Dendritic cell treated with granulocyte-macrophage colony-stimulating factor and Interleukin-4, amounts not matched to agents 40 ng/mL and 50 ng/mL, for 4 days (primary cell): Measurements from ENCODE around the gene TRAK2.

ENCODE experiments used
- H3K27ac Mint-ChIP-seq: one replicate; pipeline ENCODE4 v1.8.0; 2022; ENCODE audit warnings: mild to moderate bottlenecking, mixed read lengths
- H3K27me3 Mint-ChIP-seq: one replicate; pipeline ENCODE4 v1.8.0; 2022; ENCODE audit warnings: mild to moderate bottlenecking, mixed read lengths
- H3K36me3 Mint-ChIP-seq: one replicate; pipeline ENCODE4 v1.8.0; 2022; ENCODE audit warnings: low read depth, mixed read lengths
- H3K4me1 Mint-ChIP-seq: one replicate; pipeline ENCODE4 v1.8.0; 2022; ENCODE audit warnings: low read depth, mixed read lengths
- H3K4me3 Mint-ChIP-seq: one replicate; pipeline ENCODE4 v1.8.0; 2022; ENCODE audit warnings: mild to moderate bottlenecking, moderate library complexity, mixed read lengths
- H3K9me3 Mint-ChIP-seq: one replicate; pipeline ENCODE4 v1.8.0; 2022; ENCODE audit warnings: mixed read lengths
- intact Hi-C: fragments of 100-400 bp; cut with micrococcal nuclease; formaldehyde crosslinking; loops from one replicate; pipeline ENCODE4 v1.15.0; 2022

TRAK2 gene

DNA sequence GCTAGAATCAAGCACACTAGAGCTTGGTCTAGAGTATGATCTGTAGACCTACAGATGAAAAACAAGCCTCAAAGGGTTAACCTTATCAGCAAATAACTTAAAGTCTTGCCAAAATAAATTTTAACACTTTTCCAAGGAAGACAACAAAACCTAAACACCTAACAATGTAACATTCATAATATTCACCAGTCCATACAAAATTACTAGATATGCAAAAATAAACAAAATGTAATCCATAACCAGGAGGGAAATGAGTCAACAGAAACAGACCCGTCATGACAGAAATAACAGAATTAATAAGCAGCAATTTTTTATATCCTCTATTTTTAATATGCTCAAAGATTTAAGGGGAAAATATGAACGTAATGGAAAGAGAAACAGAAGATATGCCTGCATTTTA lies 36.1 kb downstream of the TRAK2 start:
- intact Hi-C loops: no loop called here
- H3K4me1 Mint-ChIP-seq: no peaks in the 10 kb centered on the region

DNA sequence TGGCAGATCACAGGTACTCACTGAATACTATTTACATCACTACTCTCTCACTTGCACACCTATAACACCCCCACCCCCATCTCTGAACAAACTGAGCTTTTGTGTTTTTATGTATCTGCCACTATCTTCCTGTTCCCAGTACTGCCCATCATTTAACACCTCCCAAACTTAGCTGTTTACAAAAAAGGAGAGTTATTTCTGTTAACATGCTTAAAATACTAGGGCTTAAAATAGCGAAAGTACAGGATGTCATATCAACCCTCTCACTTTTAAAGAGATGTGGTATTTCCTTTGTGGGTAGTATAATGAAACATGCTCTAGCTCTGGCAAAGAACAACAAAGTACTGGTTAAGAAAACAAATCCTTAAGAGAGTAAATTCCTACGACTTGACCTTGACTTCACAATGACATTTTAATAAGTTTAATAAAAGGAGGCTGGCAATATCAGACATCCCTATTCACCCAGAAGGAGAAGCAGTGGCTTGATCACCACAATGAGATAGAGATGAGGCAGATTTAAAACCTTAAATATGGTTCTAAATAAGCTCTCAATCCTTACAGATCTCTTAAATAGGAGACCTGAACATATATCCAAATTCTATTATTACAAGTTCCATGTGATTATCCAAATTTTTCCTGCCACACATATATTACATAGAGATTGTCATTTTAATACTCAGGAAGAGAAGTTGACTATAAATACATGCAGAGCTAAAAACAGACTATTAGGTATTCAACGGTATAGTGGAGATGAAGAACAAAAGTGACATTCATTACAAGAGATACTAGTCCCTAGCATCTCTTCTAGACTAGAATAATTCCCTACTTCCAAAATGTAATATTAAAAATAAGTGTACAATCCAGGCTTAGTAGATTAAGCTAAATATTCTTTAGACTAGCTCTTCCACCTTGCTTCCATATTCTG lies 36.9 kb downstream of the TRAK2 start:
- Mint-ChIP-seq H3K27ac (no peak overlapping the region), H3K27me3 (no peaks in the 10 kb centered on the region), H3K4me1 (no peaks in the 10 kb centered on the region), H3K9me3 (no peaks in the 10 kb centered on the region), H3K36me3 (peaks cover 16% of the 10 kb centered on the region), H3K4me3 (no peak overlapping the region)
- intact Hi-C loops: no loop called here

More for the DNA sequence above, 36.1 kb downstream of the TRAK2 start:
- Mint-ChIP-seq H3K4me3 (no peak overlapping the region), H3K27ac (no peak overlapping the region), H3K27me3 (no peaks in the 10 kb centered on the region), H3K9me3 (no peaks in the 10 kb centered on the region), H3K36me3 (peaks cover 21% of the 10 kb centered on the region)

DNA sequence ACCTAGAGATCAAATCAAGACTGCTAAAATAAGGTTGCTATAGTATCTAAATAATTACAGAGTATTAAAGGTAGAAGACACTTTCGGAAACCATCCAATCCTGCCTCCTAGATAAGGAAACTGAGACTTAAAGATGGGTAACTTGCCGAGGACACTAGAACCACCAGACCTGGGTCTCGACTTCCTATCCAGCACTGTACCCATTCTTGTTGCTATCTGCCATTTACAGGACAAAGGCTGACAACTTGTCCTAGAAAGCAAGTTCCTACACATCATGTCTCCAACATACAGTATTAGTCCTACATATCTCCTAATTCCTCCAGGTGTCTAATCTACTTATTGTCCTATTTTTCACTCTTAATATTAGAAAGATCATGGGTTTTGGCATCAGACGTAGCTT lies 37.7 kb downstream of the TRAK2 start:
- Mint-ChIP-seq H3K27me3 (no peaks in the 10 kb centered on the region), H3K4me3 (no peak overlapping the region), H3K4me1 (no peaks in the 10 kb centered on the region), H3K36me3 (peaks cover 16% of the 10 kb centered on the region), H3K9me3 (no peaks in the 10 kb centered on the region), H3K27ac (no peak overlapping the region)
- intact Hi-C loops: no loop called here

DNA sequence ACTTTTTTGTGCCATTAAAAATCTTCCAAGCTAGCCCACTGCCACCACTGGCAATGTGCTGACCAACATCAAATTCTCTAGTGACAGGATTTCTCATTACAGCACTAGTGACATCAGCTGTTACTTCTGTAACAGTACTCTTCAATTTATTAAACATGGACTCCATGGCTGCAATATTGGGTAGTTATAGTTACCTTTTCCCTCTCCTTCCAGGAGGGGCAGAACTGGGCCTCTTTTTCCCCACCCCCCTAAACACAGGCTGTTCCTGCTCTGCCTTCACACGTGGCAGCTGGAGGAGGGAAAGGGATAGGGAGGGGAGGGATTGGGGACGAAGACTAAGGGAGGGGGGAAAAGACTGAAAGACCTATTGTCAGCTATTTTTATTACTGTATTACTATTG lies 38.1 kb downstream of the TRAK2 start:
- Mint-ChIP-seq H3K4me1 (peaks cover 1% of the 10 kb centered on the region), H3K27me3 (no peaks in the 10 kb centered on the region), H3K4me3 (no peak overlapping the region), H3K9me3 (no peaks in the 10 kb centered on the region), H3K27ac (no peak overlapping the region), H3K36me3 (peaks cover 16% of the 10 kb centered on the region)
- intact Hi-C loops: no loop called here

DNA sequence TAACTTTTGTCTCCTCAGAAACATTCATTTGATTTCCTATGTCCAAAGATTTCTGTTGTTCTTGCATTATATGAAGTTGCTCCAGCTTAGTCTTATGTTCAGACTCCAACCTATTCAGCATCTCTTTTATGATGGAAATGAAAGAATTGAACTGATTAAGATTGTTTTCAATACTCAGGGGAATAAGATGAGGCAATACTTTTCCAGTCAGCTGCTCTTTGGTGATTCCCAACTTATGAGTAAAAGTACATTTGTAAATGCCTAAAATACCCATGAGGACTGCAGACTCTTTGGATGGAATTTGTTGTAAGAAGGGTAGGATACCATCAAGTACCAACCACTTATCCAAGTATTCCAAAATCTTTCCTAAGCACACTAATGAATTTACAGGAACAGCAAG lies 39.8 kb downstream of the TRAK2 start:
- no peak overlapping the region for H3K27ac Mint-ChIP-seq
- H3K9me3 Mint-ChIP-seq: no peaks in the 10 kb centered on the region
- H3K4me1 Mint-ChIP-seq: peaks cover 5% of the 10 kb centered on the region
- H3K27me3 Mint-ChIP-seq: no peaks in the 10 kb centered on the region
- H3K4me3 Mint-ChIP-seq: no peak overlapping the region
- intact Hi-C loops: no loop called here
- H3K36me3 Mint-ChIP-seq: peaks cover 10% of the 10 kb centered on the region

DNA sequence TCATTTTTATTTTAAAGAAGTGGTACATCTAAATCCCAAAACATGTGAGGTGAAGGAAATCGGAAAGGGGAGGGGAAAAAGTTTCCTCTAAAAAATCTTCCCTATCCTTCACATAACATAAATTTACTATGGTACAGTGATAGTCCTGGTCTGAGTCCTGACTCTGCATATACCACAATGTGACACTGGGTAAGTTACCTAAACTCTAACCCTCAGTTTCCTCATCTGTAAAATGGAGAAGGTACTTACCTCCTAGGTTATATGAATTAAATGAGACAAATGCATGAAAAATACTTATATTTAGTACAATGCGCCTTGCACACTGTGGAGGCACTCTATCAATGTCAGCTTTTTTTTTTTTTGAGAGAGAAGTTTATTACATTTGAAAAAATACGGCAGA lies 42.3 kb downstream of the TRAK2 start:
- Mint-ChIP-seq H3K4me3 (no peak overlapping the region), H3K9me3 (no peaks in the 10 kb centered on the region), H3K36me3 (peaks cover 16% of the 10 kb centered on the region), H3K27ac (no peak overlapping the region), H3K4me1 (peaks cover 22% of the 10 kb centered on the region), H3K27me3 (no peaks in the 10 kb centered on the region)
- intact Hi-C loops: no loop called here

DNA sequence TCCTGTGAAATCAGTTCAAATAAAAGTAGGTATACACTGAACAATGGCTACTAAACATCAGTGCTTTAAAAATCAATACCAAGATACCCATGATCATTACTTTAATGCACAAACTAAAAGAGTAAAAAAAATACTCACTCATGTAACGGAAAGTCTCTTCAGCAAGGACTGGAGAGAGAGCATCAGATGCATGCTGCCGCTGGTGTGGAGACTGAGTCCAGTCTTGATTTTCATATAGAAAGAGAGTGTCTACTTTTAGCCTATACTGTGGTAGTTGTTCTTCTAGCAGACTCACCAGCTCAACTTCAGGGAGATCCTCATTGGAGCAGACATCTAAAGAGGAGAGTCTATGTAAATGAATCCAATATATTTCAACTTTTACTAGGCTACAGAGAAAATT lies 44.0 kb downstream of the TRAK2 start:
- H3K9me3 Mint-ChIP-seq: no peaks in the 10 kb centered on the region
- H3K27me3 Mint-ChIP-seq: no peaks in the 10 kb centered on the region
- intact Hi-C loops: loop anchor here (2.0 kb wide), 1 partner anchor 44 kb away; the partner anchor contains the start of genes STRADB and TRAK2
- H3K4me1 Mint-ChIP-seq: peaks cover 27% of the 10 kb centered on the region
- peak overlapping the region; percentile 90 for H3K27ac Mint-ChIP-seq
- peaks cover 22% of the 10 kb centered on the region for H3K36me3 Mint-ChIP-seq
- H3K4me3 Mint-ChIP-seq: peak overlapping the region; percentile 56

DNA sequence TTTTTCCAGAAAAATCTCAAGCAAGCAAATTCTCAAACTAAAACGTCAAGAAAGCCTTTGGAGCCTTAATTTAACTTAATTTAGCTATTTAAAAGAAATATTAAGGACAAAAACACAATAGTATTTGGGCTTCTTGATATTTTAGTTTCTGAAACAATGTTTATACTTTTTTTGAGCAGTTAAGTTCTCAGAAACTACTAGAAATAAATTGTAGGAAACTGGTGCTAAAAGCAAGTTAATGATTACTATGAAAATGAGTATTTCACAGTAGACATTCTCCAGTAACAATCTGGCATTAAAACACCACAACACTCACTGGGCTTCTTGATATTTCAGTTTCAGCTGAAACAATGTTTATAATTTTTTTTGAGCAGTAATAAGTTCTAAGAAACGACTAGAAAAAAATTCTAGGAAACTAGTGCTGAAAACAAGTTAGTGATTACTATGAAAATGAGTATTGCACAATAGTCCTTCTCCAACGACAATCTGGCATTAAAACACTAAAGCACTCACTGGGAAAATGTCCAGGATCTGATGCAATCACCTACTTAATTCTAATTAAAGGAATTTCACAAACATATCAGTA lies 45.1 kb downstream of the TRAK2 start:
- H3K4me1 Mint-ChIP-seq: peaks cover 27% of the 10 kb centered on the region
- intact Hi-C loops: loop anchor here (2.0 kb wide), 1 partner anchor 45 kb away; the partner anchor contains the start of genes STRADB and TRAK2
- H3K9me3 Mint-ChIP-seq: no peaks in the 10 kb centered on the region
- H3K4me3 Mint-ChIP-seq: peak overlapping the region; percentile 64
- H3K27me3 Mint-ChIP-seq: no peaks in the 10 kb centered on the region
- H3K27ac Mint-ChIP-seq: peak overlapping the region; percentile 90
- H3K36me3 Mint-ChIP-seq: peaks cover 19% of the 10 kb centered on the region

DNA sequence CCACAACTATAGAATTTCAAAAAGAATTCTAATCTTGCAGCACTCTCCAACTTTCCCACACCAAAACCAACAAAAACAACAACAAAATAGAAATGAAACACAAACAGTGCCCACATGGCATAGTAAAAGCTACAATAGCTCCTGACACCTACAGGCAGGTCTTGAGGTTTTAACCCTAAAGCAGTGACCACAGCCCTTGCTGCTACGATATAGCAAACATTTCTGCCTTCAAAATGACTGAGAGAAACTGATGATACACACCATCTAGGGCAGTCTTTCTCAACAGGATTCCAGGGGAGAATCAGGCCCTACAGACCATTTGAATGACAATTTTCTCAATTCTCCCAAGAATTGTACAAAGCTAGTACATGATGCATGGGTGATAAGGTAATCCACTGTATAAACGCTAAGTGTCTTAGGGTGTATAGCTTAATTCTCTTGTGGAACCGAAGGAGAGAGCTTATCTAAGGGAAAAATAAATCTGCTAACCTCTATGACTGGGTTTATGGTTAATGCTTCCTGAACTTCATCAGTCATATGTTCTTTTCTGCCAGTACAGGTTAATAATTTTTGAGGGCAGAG lies 46.5 kb downstream of the TRAK2 start:
- intact Hi-C loops: no loop called here
- peaks cover 27% of the 10 kb centered on the region for H3K4me1 Mint-ChIP-seq
- peaks cover 14% of the 10 kb centered on the region for H3K36me3 Mint-ChIP-seq
- H3K9me3 Mint-ChIP-seq: no peaks in the 10 kb centered on the region
- no peaks in the 10 kb centered on the region for H3K27me3 Mint-ChIP-seq
- no peak overlapping the region for H3K4me3 Mint-ChIP-seq
- peak overlapping the region; percentile 90 for H3K27ac Mint-ChIP-seq

DNA sequence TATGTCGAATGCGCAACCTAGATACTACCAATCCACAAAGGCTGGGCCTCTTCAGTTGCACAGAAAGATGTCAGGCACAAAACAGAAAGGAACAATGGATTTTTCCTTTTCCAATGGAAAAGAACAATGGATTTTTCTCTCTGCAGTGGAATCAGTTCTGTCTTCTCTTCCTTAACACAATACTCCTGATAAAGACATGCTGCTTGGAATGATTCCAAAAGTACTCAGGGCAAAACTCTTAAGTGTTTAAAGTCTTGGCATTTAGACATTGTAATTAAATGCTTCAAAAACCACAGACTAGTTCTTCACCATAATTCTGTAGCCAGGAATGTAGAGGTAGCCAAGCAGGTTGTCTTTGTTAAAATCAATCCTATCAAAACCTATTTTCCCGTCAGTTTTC lies 47.4 kb downstream of the TRAK2 start:
- H3K9me3 Mint-ChIP-seq: no peaks in the 10 kb centered on the region
- H3K4me1 Mint-ChIP-seq: peaks cover 27% of the 10 kb centered on the region
- no peak overlapping the region for H3K27ac Mint-ChIP-seq
- intact Hi-C loops: no loop called here
- H3K27me3 Mint-ChIP-seq: no peaks in the 10 kb centered on the region
- H3K4me3 Mint-ChIP-seq: no peak overlapping the region
- peaks cover 24% of the 10 kb centered on the region for H3K36me3 Mint-ChIP-seq

DNA sequence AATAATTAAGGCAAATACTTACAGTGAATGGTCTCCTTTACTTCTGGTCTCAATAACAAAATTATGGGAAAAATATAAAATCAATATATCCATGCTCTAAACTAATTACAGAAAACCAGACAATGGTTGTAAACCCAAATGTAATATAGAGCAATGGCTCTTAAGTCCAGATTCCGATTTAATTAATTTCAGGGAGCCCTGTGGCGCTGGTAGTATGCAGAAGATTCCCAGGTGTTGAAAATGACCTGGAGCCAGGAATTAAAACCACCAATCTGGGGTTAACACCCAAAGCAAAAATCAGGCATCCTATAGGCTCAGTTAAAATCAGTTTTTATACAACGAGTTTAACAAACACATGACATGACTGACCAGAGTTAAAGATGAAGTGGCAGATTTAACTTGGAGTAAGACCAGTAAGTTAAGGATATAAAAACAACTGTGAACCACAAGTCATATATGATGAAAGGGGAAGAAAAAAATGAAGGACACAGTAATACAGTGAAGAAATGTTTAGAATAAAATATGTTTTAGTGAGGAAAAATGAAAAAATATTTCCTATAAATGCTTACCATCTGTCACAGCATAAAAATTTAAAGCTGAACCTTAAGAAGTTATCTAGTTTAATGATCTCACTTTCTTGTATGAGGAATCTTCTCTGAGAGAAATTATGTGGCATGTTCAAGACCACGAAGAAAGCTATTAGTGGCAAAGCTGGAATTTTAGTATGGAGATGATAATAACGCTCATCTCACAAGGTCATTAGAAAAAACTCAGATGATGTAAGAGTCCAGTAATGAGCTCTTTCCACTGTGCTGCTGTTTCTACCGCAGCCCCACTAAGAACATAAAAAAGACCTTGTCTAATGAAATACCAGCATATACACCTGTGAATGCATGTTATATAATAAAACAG lies 48.4 kb downstream of the TRAK2 start:
- no peak overlapping the region for H3K27ac Mint-ChIP-seq
- peaks cover 24% of the 10 kb centered on the region for H3K4me1 Mint-ChIP-seq
- intact Hi-C loops: no loop called here

DNA sequence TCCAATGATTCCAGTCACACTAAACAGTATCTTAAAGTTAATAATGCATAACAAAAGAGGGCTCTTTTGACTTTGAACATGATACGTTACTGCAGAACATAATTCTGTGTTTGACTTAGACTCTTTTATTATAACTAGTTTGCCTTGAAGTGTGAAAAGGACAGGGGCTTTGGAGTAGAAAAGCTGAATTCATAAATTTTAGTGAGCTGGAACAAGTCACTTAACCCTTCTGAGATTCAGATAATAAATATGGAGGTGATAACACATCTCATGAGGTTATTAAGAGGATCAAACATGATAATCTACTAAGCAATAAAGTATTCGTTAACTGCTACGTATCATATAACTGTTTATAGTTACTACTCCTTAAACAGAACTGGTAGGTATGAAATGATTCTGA lies 49.4 kb downstream of the TRAK2 start:
- Mint-ChIP-seq H3K36me3 (peaks cover 34% of the 10 kb centered on the region), H3K27me3 (no peaks in the 10 kb centered on the region), H3K4me1 (peaks cover 22% of the 10 kb centered on the region), H3K9me3 (no peaks in the 10 kb centered on the region), H3K4me3 (no peak overlapping the region), H3K27ac (no peak overlapping the region)
- intact Hi-C loops: no loop called here

More for the DNA sequence above, 48.4 kb downstream of the TRAK2 start:
- Mint-ChIP-seq H3K4me3 (no peak overlapping the region), H3K27me3 (no peaks in the 10 kb centered on the region), H3K36me3 (peaks cover 28% of the 10 kb centered on the region), H3K9me3 (no peaks in the 10 kb centered on the region)

DNA sequence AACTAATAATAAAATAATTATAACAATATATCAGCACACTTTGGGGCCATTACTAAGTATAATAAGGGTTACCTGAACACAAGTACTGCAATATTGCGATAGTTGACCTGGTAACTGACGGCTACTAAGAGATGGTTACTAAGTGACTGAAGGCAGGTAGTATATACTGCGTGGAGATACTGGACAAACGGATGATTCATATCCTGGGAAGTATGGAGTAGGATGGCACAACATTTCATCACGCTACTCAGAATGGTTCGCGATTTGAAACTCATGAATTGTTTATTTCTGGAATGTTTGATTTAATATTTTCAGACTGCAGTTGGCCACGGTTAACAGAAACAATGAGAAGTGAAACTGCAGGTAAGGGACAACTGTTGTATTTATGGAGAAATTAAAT lies 54.7 kb downstream of the TRAK2 start:
- Mint-ChIP-seq H3K36me3 (peaks cover 63% of the 10 kb centered on the region), H3K4me3 (no peak overlapping the region), H3K9me3 (no peaks in the 10 kb centered on the region), H3K27ac (no peak overlapping the region), H3K27me3 (no peaks in the 10 kb centered on the region), H3K4me1 (no peaks in the 10 kb centered on the region)
- intact Hi-C loops: no loop called here
